CD4-positive, alpha-beta T cell treated with Interleukin-21 for 1 hour (primary cell): Measurements from ENCODE around the gene PRDM4.

Experiments
- DNase-seq: peaks from one replicate; pipeline ENCODE4 v3.0.0-alpha.2; 2020

The PRDM4 gene

DNA sequence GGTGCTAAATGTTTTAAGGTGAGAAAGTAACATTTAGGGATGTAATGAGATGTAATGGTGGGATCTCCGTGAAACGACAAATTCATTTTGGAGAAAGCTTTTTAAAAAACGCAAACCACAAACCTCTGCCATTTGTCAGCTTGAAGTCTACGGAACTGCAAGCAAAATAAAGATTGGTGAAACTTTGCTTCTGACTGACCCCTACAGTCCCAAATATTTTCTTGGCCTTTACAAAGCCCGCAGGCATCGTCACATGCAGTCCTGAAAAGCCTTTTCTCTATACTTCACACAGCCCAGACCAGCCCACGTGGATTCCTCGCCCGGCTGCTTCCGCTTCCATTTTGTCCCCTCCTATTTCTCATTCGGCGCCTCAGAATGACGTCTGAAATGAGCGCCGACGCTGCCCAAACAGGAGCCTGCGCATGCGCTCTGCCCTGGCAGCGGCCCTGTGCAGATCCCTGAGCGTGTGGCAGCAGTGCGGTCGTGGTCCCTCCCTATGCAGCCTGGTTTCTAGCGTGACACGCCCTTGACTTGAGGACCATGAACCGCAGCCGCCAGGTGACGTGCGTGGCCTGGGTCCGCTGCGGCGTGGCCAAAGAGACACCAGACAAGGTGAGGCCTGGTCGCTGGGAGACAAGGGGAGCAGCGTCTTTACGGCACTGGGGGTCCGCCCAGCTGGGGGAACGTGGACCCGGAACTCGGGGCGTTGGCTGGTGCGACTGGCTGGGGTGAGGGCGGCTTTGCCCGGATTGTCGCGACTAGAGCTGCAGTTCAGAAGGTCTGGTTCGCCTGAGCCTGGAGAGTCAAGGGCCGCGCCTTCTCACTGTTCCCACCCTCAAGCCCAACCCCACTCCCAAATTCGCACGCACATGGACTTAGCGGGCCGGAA lies 75.3 kb downstream of the PRDM4 start, which contains the start of gene PWP1:
PWP1 (plus strand) TSS at position 440 of the 889 bp plus-strand sequence; CDS start at position 541, 101 bp downstream.
- peak; percentile 96 for DNase-seq

DNA sequence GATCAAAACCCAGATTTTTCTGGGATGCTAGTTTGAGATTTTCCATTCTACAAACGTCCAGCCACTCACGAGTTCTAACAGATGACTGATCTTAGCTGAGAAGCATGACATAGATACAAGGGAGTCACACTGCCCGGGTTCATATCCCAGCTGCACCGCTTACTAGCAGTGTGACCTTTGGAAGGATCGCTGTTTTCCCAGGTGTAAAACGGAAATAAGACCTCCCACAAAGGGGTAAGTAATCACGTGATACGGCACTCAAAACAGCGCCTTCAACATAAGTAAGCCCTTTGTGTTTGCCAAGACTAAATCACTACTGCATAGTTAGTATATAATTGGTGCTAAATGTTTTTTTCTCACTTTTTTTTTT lies 76.0 kb downstream of the PRDM4 start:
- DNase-seq: peak; percentile 28

DNA sequence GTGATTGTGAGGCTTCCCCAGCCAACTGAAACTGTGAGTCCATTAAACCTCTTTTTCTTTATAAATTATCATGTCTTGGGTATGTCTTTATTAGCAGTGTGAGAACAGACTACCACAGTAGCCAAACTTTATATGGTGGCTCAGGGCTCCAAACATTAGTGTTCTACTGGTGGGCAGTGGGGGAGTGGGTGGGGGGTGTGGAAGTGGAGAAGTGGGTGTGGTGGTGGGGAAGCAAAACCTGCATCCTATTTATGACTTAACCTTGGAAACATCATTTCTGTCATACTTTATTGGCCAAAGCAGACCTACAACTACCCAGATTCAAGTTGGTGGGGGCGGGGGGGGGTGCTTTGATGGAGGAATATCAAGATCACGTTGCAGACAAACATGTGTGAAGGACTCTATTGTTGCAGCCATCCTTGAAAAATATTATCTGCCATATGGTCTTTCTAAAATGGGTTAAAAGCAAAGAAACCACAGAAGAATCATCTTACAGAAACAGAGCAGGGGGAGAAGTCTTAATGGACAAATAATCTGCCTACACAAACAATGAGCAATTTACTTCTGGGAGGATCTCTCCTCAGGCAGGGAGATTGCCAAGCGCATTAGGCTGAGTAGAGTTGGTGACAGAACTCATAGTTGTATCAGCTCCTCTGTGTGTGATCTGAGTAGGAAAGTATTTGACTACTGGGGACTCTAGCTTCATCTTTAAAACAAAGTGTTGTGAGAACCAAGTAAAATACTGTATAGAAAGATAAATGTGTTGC lies 76.7 kb downstream of the PRDM4 start:
- DNase-seq: no peak
